Upper lobe of left lung (tissue), 6 donors: ENCODE measurements around the gene LRRK1. TPM values are rescaled to one million over a fixed set of nuclear protein-coding genes. Genes with fewer than 3 reads are reported as not detected.

Experiments
- ATAC-seq, 2 donors: fragments of 200-7000 bp; cut with Tn5 transposase; one replicate each; pipeline ENCODE4 v1.9.1; 2022; ENCODE audit warnings: mild to moderate bottlenecking in 2 of 2, moderate library complexity in 2 of 2; ENCODE audit not compliant: low FRiP score in 2 of 2
- DNase-seq, 2 donors: peaks; one replicate each; pipeline ENCODE4 v3.0.0-alpha.2; 2019 to 2020
- H3K27ac ChIP-seq, 4 donors: fragments of 200-600 bp; sonication (generic); one replicate each; pipeline ENCODE4 v1.5.1; 2016 to 2019
- H3K27me3 ChIP-seq, 4 donors: fragments of 200-600 bp; sonication (generic); one replicate each; pipeline ENCODE4 v1.5.1; 2017 to 2019
- H3K36me3 ChIP-seq, 4 donors: fragments of 200-600 bp; sonication (generic); one replicate each; pipeline ENCODE4 v1.5.1; 2016 to 2019
- H3K4me1 ChIP-seq, 4 donors: fragments of 200-600 bp; sonication (generic); one replicate each; pipeline ENCODE4 v1.5.1; 2018 to 2019
- H3K4me3 ChIP-seq, 4 donors: fragments of 200-600 bp; sonication (generic); one replicate each; pipeline ENCODE4 v1.5.1; 2017 to 2019; ENCODE audit warnings: mild to moderate bottlenecking in 2 of 4, moderate library complexity in 1 of 4
- H3K9me3 ChIP-seq, 4 donors: fragments of 200-600 bp; sonication (generic); one replicate each; pipeline ENCODE4 v1.5.1; 2018 to 2019
- CTCF ChIP-seq, 6 experiments: fragments of 450-650 bp in 4 of 6; fragments of 200-600 bp in 2 of 6; sonication (generic) in 2 of 6; IDR thresholded peaks; one replicate each; pipeline ENCODE4 v1.5.1; 2016 to 2019; ENCODE audit warnings: antibody characterized with exemption in 6 of 6
- EP300 ChIP-seq, 4 donors: sonication (generic); formaldehyde crosslinking; IDR thresholded peaks; one replicate each; pipeline ENCODE4 v1.5.1; 2017; ENCODE audit warnings: antibody characterized with exemption in 4 of 4, control low read depth in 2 of 4
- POLR2A ChIP-seq, 4 donors: fragments of 450-650 bp; IDR thresholded peaks; one replicate each; pipeline ENCODE4 v1.5.1; 2016 to 2017; ENCODE audit warnings: antibody characterized with exemption in 4 of 4, mild to moderate bottlenecking in 2 of 4
- POLR2AphosphoS5 ChIP-seq, 2 donors: sonication (generic); formaldehyde crosslinking; IDR thresholded peaks; one replicate each; pipeline ENCODE4 v1.5.1; 2017; ENCODE audit warnings: antibody characterized with exemption in 2 of 2
- WGBS, 2 donors: methylation state at CpG; one replicate each; pipeline ENCODE4 v1.1.5; 2017 to 2018; 5-methylcytosine and 5-hydroxymethylcytosine counted together
- total RNA-seq, 6 donors: library from RNA; depleted of rRNA in 4 of 6; stranded (reverse); fragments of >200 nt in 4 of 6; gene quantifications; one replicate each; pipeline versions ENCODE4 v1.1.0 to v1.2.1, GENCODE V29; 2016 to 2021
- donor health status: DM: no; HTN: no; CAD: no; lungs with moderate emphysema.
- donor health status: DM: no; HTN: yes; CAD: no; lungs with severe emphysema.

LRRK1 gene
- total RNA-seq, 6 donors from 2014 or later = 15.0 to 47.1 (median 31.2) TPM

GRCh38 chr15:100968050-100968966 is 49.2 kb downstream of the LRRK1 start:
- TF ChIP-seq POLR2AphosphoS5 (IDR thresholded peaks at IDR 0.05) (no peak), CTCF (IDR thresholded peaks at IDR 0.05) (no peak), POLR2A (IDR thresholded peaks at IDR 0.05) (no peak)
- Histone ChIP-seq H3K9me3 (no peaks in the 10 kb centered on the region), H3K36me3 (no peaks in the 10 kb centered on the region), H3K27me3 (peaks cover 0 to 6% (median 2%) of the 10 kb centered on the region in 4 donors), H3K4me3 (no peak overlapping the region), H3K27ac (no peak overlapping the region), H3K4me1 (peaks cover 4 to 5% (median 4%) of the 10 kb centered on the region in 4 donors)
- WGBS, 2 donors = 65 to 79% methylated on average over 3 of the region's 3 CpGs
- ATAC-seq = no peak
- DNase-seq = no peak

- peak in 1 of 2 donors; percentile 84 for DNase-seq
- H3K27ac ChIP-seq = no peak overlapping the region
- H3K36me3 ChIP-seq = no peaks in the 10 kb centered on the region
- TF ChIP-seq POLR2AphosphoS5 (IDR thresholded peaks at IDR 0.05) (no peak), POLR2A (IDR thresholded peaks at IDR 0.05) (no peak), EP300 (IDR thresholded peaks at IDR 0.05) (no peak), CTCF (IDR thresholded peaks at IDR 0.05) (no peak)
- WGBS, 2 donors = 37 to 39% methylated on average over 19 to 25 of the region's 36 CpGs
- peaks cover 0 to 12% (median 9%) of the 10 kb centered on the region in 4 donors for H3K27me3 ChIP-seq
- H3K9me3 ChIP-seq = no peaks in the 10 kb centered on the region
- H3K4me3 ChIP-seq = peak overlapping the region in 3 of 4 donors; percentile 25 to 45 (median 38)
- peaks cover 9 to 12% (median 10%) of the 10 kb centered on the region in 4 donors for H3K4me1 ChIP-seq
- ATAC-seq = peak in 1 of 2 donors; percentile 43
These were observed 53.8 kb downstream of the LRRK1 start for GRCh38 chr15:100972975-100973350.

GRCh38 chr15:100973351-100974111 is 54.4 kb downstream of the LRRK1 start:
- ATAC-seq (peak in 1 of 2 donors; percentile 36), DNase-seq (peak in 1 of 2 donors; percentile 84)
- Histone ChIP-seq H3K9me3 (no peaks in the 10 kb centered on the region), H3K4me1 (peaks cover 9 to 12% (median 10%) of the 10 kb centered on the region in 4 donors), H3K36me3 (no peaks in the 10 kb centered on the region), H3K27me3 (peaks cover 0 to 12% (median 9%) of the 10 kb centered on the region in 4 donors), H3K27ac (no peak overlapping the region), H3K4me3 (peak overlapping the region in 3 of 4 donors; percentile 25 to 45 (median 38))
- WGBS, 2 donors = 13 to 20% methylated on average over 36 to 44 of the region's 90 CpGs
- TF ChIP-seq POLR2A (IDR thresholded peaks at IDR 0.05) = no peak
- no peak for TF ChIP-seq POLR2AphosphoS5 (IDR thresholded peaks at IDR 0.05)

- ATAC-seq = no peak
These were observed 55.9 kb downstream of the LRRK1 start for GRCh38 chr15:100975043-100975442.

More at GRCh38 chr15:100975043-100975442, 55.9 kb downstream of the LRRK1 start:
- no peak for DNase-seq
- Histone ChIP-seq H3K4me1 (peaks cover 9 to 12% (median 10%) of the 10 kb centered on the region in 4 donors), H3K27me3 (peaks cover 0 to 12% (median 9%) of the 10 kb centered on the region in 4 donors), H3K36me3 (no peaks in the 10 kb centered on the region), H3K4me3 (no peak overlapping the region), H3K9me3 (no peaks in the 10 kb centered on the region), H3K27ac (no peak overlapping the region)
- whole genome bisulfite sequencing, 2 donors = 64 to 82% methylated on average over 4 of the region's 4 CpGs
- TF ChIP-seq EP300 (IDR thresholded peaks at IDR 0.05) (no peak), POLR2A (IDR thresholded peaks at IDR 0.05) (no peak), CTCF (IDR thresholded peaks at IDR 0.05) (no peak), POLR2AphosphoS5 (IDR thresholded peaks at IDR 0.05) (no peak)
